Bronchial epithelial cell (primary cell): ENCODE measurements around the gene SEC24A. TPM values are rescaled to one million over a fixed set of nuclear protein-coding genes. Genes with fewer than 3 reads are reported as not detected.
A peak's percentile ranks its signal among the peaks of the same experiment; 100 is the strongest.

Source experiments
- DNase-seq: peaks from one replicate; pipeline ENCODE4 v3.0.0-alpha.2; 2010; ENCODE audit warnings: low read depth
- FAIRE-seq: peaks from 2 replicates; lab custom pipeline; 2011; peaks lifted over from hg19 to GRCh38; lab: Jason Lieb, UNC
- H3K27me3 ChIP-seq: 2 replicates; pipeline ENCODE4 v1.5.1; 2011; ENCODE audit warnings: low read length; ENCODE audit not compliant: control insufficient read depth, insufficient read depth
- H3K36me3 ChIP-seq: 2 replicates; pipeline ENCODE4 v1.5.1; 2011; ENCODE audit warnings: low read length; ENCODE audit not compliant: control insufficient read depth, insufficient read depth
- H3K4me3 ChIP-seq: 2 replicates; pipeline ENCODE4 v1.5.1; 2011; ENCODE audit warnings: mild to moderate bottlenecking, low read depth, low read length, control low read depth
- CTCF ChIP-seq: IDR thresholded peaks from 2 replicates; pipeline ENCODE4 v1.5.1; 2011; ENCODE audit warnings: mild to moderate bottlenecking, moderate library complexity, low read length, control low read depth, inconsistent platforms; ENCODE audit not compliant: insufficient read depth, severe bottlenecking
- total RNA-seq: library from RNA; depleted of rRNA; stranded (reverse); fragments of >200 nt; gene quantifications from 2 replicates; pipeline ENCODE4 v1.2.1, GENCODE V29; 2014

Gene SEC24A
- total RNA-seq, 1 donor from 2014 or later = 10.8 TPM

- no peak for FAIRE-seq
- Histone ChIP-seq H3K27me3 (no peaks in the 10 kb centered on the region), H3K36me3 (no peaks in the 10 kb centered on the region), H3K4me3 (no peak overlapping the region)
- DNase-seq = no peak
- no peak for TF ChIP-seq CTCF
Observed at GRCh38 chr5:134732819-134733218, 84.2 kb downstream of the SEC24A start.

- Histone ChIP-seq H3K36me3 (no peaks in the 10 kb centered on the region), H3K4me3 (no peak overlapping the region), H3K27me3 (no peaks in the 10 kb centered on the region)
- no peak for TF ChIP-seq CTCF
- DNase-seq (no peak), FAIRE-seq (no peak)
Observed at GRCh38 chr5:134735243-134735642, 86.7 kb downstream of the SEC24A start.

DNA sequence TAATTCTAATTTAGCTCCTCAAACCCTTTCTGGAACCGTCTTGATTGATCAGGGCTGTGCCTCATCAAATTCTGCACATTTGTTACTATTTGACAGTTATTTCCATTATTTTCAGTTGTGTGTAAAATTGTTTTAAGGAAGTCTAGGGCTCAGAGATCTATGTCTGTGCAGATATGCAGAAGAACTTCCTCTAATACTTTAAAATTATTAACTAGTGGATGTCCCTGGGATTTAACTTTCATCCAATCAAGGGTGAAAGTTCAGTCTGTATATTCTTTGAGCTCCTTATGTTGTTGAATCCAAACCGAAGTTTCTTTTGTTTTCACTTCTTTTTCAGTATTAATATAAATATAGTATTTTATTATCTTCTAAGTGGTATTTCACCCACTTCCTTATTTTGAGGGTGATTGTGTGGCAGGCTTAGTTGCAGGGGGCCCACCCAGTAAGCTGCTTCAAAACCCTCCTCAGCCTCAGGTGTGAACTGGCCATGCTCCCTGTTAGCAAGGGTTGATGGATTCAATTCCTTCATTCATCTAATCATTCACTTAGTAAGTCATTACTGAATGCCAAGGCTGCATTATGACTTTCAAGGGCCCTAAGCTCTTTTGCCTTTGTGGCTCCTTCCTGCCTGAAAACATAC lies 87.7 kb downstream of the SEC24A start:
- Histone ChIP-seq H3K27me3 (no peaks in the 10 kb centered on the region), H3K36me3 (no peaks in the 10 kb centered on the region), H3K4me3 (no peak overlapping the region)
- no peak for DNase-seq
- TF ChIP-seq CTCF = no peak
- no peak for FAIRE-seq

GRCh38 chr5:134738133-134738962 lies 89.8 kb downstream of the SEC24A start, which contains the start of gene CAMLG:
TSS of gene CAMLG (plus strand) at chr5:134738548. CDS start at chr5:134738621, 73 bp downstream.
- peak; percentile 92 for DNase-seq
- TF ChIP-seq CTCF = peak; percentile 73
- FAIRE-seq = no peak
- Histone ChIP-seq H3K4me3 (peak within 1 kb of the TSS; percentile 78), H3K27me3 (no peaks in the 10 kb centered on the region), H3K36me3 (no peaks in the 10 kb centered on the region)

DNA sequence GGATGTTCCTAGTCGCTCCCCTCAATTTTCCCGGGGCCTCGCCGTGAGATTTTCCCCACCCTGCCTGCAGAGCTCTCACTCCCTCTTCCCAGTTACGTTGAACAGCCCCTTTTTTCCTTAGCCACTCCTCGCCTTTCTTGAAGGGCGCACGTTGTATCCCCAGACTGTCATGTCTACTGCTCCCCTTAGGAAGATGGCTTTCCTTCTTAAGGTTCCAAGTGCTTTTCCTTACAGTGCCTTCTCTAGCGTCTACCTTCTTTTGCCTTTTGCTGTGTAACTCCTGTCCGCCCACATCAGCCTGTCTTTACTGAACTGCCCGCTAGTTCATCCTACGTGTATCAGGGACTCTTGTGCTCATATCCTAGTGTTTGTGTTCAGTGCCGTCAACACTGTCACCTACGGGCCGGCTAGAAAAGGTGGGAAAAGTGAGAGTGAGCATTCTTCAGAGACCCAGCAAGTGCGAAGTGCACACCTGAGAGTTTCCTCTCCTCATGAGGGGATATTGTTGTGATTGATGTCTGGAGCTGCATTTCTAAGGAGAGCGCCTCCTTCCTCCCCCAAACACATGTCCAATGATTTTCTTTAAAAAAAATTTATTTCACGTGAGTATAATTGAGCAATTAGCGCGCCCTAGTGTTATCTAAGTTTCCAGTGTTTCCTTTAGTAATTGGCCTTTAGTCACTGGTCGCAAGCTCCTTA lies 90.5 kb downstream of the SEC24A start:
- DNase-seq (peak; percentile 68), FAIRE-seq (no peak)
- H3K4me3 ChIP-seq = peak overlapping the region; percentile 78
- H3K36me3 ChIP-seq = no peaks in the 10 kb centered on the region
- no peaks in the 10 kb centered on the region for H3K27me3 ChIP-seq
- peak; percentile 22 for TF ChIP-seq CTCF
